ENCODE measurements around the gene NUP93.

Gene NUP93

GRCh38 chr16:56894331-56894917, 164.5 kb downstream of the NUP93 start:
- no peak for DNase-seq (ENCODE audit: low read depth in 2 of 2)

- DNase-seq (ENCODE audit: low read depth in 2 of 2), result no peak
Observed at GRCh38 chr16:56895813-56896212, 165.9 kb downstream of the NUP93 start.

GRCh38 chr16:56896244-56896643, 166.3 kb downstream of the NUP93 start:
- no peak for DNase-seq (ENCODE audit: low read depth in 2 of 2)

GRCh38 chr16:56897026-56897799, 167.3 kb downstream of the NUP93 start:
- DNase-seq (ENCODE audit: low read depth in 2 of 2), result no peak

- no peak for DNase-seq (ENCODE audit: low read depth in 2 of 2)
Observed at GRCh38 chr16:56898847-56899246, 168.9 kb downstream of the NUP93 start.
